Measurements from ENCODE around the gene ROR2.

DNA sequence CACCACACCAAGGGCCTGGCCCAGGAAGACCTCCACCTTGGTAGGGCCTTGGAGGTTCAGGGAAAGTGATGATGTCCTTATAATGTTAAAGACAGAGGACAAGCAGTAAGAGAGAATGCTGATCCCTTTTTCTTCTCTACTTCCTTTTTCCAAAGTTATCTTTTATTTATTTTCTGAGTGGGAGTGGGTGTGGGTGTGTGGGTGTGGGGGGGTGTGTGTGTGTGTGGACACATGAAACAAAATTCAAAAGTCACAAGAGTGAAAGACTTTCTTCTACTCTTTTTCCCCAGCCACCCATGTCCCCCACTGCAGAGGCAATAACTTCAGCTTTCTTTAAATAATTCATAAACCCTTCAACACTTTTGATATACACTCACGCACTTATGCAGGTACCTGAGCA is 70.8 kb downstream of the ROR2 start:
- TF ChIP-seq SIN3A (IDR thresholded peaks at IDR 0.05; ENCODE audit: borderline replicate concordance, insufficient read depth, low read length): no peak
- TF ChIP-seq, protein P1, sequence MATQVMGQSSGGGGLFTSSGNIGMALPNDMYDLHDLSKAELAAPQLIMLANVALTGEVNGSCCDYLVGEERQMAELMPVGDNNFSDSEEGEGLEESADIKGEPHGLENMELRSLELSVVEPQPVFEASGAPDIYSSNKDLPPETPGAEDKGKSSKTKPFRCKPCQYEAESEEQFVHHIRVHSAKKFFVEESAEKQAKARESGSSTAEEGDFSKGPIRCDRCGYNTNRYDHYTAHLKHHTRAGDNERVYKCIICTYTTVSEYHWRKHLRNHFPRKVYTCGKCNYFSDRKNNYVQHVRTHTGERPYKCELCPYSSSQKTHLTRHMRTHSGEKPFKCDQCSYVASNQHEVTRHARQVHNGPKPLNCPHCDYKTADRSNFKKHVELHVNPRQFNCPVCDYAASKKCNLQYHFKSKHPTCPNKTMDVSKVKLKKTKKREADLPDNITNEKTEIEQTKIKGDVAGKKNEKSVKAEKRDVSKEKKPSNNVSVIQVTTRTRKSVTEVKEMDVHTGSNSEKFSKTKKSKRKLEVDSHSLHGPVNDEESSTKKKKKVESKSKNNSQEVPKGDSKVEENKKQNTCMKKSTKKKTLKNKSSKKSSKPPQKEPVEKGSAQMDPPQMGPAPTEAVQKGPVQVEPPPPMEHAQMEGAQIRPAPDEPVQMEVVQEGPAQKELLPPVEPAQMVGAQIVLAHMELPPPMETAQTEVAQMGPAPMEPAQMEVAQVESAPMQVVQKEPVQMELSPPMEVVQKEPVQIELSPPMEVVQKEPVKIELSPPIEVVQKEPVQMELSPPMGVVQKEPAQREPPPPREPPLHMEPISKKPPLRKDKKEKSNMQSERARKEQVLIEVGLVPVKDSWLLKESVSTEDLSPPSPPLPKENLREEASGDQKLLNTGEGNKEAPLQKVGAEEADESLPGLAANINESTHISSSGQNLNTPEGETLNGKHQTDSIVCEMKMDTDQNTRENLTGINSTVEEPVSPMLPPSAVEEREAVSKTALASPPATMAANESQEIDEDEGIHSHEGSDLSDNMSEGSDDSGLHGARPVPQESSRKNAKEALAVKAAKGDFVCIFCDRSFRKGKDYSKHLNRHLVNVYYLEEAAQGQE (IDR thresholded peaks at IDR 0.05; ENCODE audit: insufficient read depth in 1 of 2, low read depth in 2 of 2, low read length in 2 of 2): no peak
